Vagina (tissue), 2 donors: Measurements from ENCODE around the gene CNTD1. TPM values are rescaled to one million over a fixed set of nuclear protein-coding genes. Genes with fewer than 3 reads are reported as not detected.

Experiments used
- DNase-seq, 2 donors: peaks; one replicate each; pipeline ENCODE4 v3.0.0-alpha.2; 2017; ENCODE audit errors: extremely low spot score in 2 of 2
- H3K27ac ChIP-seq: fragments of 200-600 bp; sonication (generic); one replicate; pipeline ENCODE4 v1.5.1; 2019
- H3K27me3 ChIP-seq: fragments of 200-600 bp; sonication (generic); one replicate; pipeline ENCODE4 v1.5.1; 2019
- H3K36me3 ChIP-seq, 2 donors: fragments of 200-600 bp; sonication (generic); one replicate each; pipeline ENCODE4 v1.5.1; 2017 to 2019
- H3K4me1 ChIP-seq: fragments of 200-600 bp; sonication (generic); one replicate; pipeline ENCODE4 v1.5.1; 2019
- H3K4me3 ChIP-seq, 2 donors: fragments of 200-600 bp; sonication (generic); 1 replicate in 1 of 2; 2 replicates in 1 of 2; pipeline ENCODE4 v1.5.1; 2016 to 2019
- H3K9me3 ChIP-seq: fragments of 200-600 bp; sonication (generic); one replicate; pipeline ENCODE4 v1.5.1; 2019
- POLR2A ChIP-seq, 2 donors: fragments of 450-650 bp; IDR thresholded peaks; one replicate each; pipeline ENCODE4 v1.6.1; 2017; ENCODE audit warnings: antibody characterized with exemption in 2 of 2, mild to moderate bottlenecking in 2 of 2, moderate library complexity in 2 of 2
- POLR2AphosphoS5 ChIP-seq, 2 donors: sonication (generic); formaldehyde crosslinking; IDR thresholded peaks; one replicate each; pipeline ENCODE4 v1.9.0; 2017; ENCODE audit warnings: antibody characterized with exemption in 2 of 2, mild to moderate bottlenecking in 2 of 2, low read depth in 1 of 2; ENCODE audit not compliant: insufficient read depth in 1 of 2
- intact Hi-C: fragments of 100-400 bp; cut with DNase I; formaldehyde crosslinking; loops from one replicate; pipeline ENCODE4 v1.15.1; 2023
- total RNA-seq: library from RNA; depleted of rRNA; stranded (reverse); fragments of >200 nt; gene quantifications from one replicate; pipeline ENCODE4 v1.2.3, GENCODE V29; 2016
- TF ChIP-seq, protein P1 (sequence below), 3 experiments: fragments of 450-650 bp in 2 of 3; fragments of 200-600 bp in 1 of 3; sonication (generic) in 1 of 3; IDR thresholded peaks; one replicate each; pipeline ENCODE4 v1.5.1; 2017 to 2019; ENCODE audit warnings: antibody characterized with exemption in 3 of 3, mild to moderate bottlenecking in 2 of 3, moderate library complexity in 2 of 3

The CNTD1 gene
- total RNA-seq, 1 donor from 2014 or later: not detected

DNA sequence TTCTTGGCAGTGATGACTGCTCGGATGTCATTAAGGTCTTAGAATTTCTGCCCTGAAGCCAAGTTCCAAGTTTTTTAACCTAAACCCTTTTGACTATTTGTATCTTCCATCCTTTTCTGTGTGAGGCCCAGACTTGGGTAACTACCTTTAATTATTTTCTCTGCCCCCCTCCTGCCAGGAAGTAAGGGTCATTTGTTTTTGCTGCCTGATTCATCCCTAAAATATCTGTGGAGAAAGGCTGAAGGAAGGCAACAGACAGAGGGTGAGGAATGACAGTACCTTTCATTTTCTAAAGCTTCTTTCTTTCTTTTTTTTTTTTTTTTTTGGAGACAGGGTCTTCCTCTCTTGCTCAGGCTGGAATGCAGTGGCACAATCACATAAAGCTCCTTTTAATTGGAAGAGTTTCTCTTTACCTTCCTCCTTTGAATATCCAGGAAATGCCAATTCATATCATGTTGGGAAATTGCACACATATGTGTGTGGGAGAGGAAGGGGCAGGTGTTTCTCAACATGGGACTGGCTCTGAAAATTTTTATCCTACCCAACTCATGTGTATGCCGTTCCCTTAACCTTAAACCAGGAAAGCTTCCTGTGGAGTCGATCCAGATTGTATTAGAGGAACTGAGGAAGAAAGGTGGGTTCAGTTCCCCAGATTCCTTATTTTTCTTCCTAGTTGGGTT is 24.5 kb upstream of the CNTD1 start:
- TF ChIP-seq, protein P1, sequence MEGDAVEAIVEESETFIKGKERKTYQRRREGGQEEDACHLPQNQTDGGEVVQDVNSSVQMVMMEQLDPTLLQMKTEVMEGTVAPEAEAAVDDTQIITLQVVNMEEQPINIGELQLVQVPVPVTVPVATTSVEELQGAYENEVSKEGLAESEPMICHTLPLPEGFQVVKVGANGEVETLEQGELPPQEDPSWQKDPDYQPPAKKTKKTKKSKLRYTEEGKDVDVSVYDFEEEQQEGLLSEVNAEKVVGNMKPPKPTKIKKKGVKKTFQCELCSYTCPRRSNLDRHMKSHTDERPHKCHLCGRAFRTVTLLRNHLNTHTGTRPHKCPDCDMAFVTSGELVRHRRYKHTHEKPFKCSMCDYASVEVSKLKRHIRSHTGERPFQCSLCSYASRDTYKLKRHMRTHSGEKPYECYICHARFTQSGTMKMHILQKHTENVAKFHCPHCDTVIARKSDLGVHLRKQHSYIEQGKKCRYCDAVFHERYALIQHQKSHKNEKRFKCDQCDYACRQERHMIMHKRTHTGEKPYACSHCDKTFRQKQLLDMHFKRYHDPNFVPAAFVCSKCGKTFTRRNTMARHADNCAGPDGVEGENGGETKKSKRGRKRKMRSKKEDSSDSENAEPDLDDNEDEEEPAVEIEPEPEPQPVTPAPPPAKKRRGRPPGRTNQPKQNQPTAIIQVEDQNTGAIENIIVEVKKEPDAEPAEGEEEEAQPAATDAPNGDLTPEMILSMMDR (IDR thresholded peaks at IDR 0.05): no peak
- TF ChIP-seq POLR2A (IDR thresholded peaks at IDR 0.05) (no peak), POLR2AphosphoS5 (IDR thresholded peaks at IDR 0.05; ENCODE audit: insufficient read depth in 1 of 2, low read depth in 1 of 2) (no peak)
- DNase-seq: no peak
- Histone ChIP-seq H3K4me3 (peak overlapping the region; percentile 75 to 78), H3K4me1 (peaks cover 16% of the 10 kb centered on the region), H3K27ac (peak overlapping the region; percentile 85), H3K9me3 (no peaks in the 10 kb centered on the region), H3K27me3 (no peaks in the 10 kb centered on the region), H3K36me3 (peaks cover 0 to 31% of the 10 kb centered on the region in 2 donors)
- intact Hi-C loops: no loop called here

DNA sequence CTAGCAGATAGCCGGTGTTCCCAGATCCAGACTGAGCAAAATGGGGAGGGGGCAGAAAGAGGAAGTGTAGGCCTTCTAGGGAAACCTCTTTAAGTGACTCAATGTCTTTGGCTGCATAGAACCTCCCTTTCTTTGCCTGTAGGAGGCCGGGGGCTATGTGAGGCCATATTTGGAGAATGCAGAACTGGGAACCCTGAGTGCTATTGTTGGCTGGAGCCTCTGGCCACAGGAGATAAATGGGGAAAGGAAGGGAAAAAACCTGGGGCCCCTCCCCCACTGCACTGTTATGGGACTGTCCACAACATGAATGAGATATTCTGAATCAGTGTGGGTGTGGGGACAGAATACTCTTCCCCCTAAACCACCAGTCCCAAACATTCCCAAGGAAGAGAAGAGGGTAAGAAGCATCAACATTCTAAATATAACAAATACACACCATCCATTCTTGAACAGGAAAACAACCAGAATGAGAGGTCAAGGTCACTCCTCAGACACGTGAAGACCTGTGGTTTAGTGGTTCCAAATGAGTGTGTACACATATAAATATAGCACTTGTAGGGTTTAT is 23.0 kb upstream of the CNTD1 start:
- Histone ChIP-seq H3K4me3 (no peak overlapping the region), H3K27ac (no peak overlapping the region)
- intact Hi-C loops: no loop called here

DNA sequence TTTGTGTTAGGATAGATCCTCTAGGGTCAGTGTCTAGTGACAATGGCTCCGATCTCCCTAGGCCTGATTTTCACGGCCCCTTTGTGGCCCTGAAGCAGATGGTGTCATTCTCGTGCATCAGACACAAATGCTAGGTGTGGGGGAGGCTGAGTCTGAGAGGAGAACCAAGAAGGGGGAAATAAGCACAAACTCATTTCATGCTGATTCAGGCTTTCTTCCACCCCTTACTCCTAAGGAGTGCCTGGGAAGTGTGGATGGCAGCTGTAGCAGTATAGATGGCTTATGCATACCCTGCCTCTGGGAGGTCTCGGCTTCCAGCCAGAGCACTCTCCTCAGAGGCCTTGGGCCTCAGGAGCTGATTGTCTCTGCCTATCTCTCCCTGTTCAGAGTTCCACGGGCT is 20.1 kb upstream of the CNTD1 start:
- Histone ChIP-seq H3K27me3 (no peaks in the 10 kb centered on the region), H3K4me1 (peaks cover 26% of the 10 kb centered on the region), H3K36me3 (peaks cover 0 to 31% of the 10 kb centered on the region in 2 donors), H3K27ac (no peak overlapping the region), H3K9me3 (no peaks in the 10 kb centered on the region), H3K4me3 (no peak overlapping the region)
- TF ChIP-seq, protein P1 (IDR thresholded peaks at IDR 0.05): no peak
- no peak for TF ChIP-seq POLR2A (IDR thresholded peaks at IDR 0.05)
- TF ChIP-seq POLR2AphosphoS5 (IDR thresholded peaks at IDR 0.05; ENCODE audit: insufficient read depth in 1 of 2, low read depth in 1 of 2): no peak
- no peak for DNase-seq
- intact Hi-C loops: no loop called here

More for the DNA sequence above, 23.0 kb upstream of the CNTD1 start:
- Histone ChIP-seq H3K36me3 (peaks cover 0 to 31% of the 10 kb centered on the region in 2 donors), H3K4me1 (peaks cover 21% of the 10 kb centered on the region), H3K9me3 (no peaks in the 10 kb centered on the region), H3K27me3 (no peaks in the 10 kb centered on the region)
- no peak for DNase-seq
- TF ChIP-seq POLR2AphosphoS5 (IDR thresholded peaks at IDR 0.05; ENCODE audit: insufficient read depth in 1 of 2, low read depth in 1 of 2): no peak
- TF ChIP-seq, protein P1 (IDR thresholded peaks at IDR 0.05): no peak
- no peak for TF ChIP-seq POLR2A (IDR thresholded peaks at IDR 0.05)

DNA sequence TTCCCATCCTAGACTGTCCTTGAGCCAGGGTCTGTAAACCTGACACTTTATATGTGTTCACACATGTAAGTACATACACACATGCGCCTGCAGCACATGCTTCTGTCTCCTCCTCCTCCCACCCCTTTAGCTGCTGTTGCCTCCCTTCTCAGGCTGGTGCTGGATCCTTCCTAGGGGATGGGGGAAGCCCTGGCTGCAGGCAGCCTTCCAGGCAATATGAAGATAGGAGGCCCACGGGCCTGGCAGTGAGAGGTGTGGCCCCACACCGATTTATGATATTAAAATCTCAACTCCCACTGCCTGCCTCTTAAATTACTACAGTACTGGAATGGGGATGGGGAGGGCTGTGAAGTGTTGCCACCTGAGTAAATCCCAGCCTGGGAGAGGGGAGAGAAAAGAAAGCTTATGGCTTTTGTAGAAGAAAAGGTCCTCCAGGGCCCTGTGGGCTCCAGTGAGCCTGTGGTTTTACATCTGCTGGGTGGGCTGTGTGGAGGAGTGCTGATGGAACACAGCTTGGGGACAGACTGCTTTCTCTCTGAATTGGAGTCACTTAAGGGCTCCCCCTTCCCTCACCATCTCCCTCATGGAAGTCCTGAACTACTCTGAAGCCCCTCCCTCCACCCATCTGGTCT is 19.2 kb upstream of the CNTD1 start:
- no peak for DNase-seq
- peaks cover 0 to 31% of the 10 kb centered on the region in 2 donors for H3K36me3 ChIP-seq
- no peaks in the 10 kb centered on the region for H3K9me3 ChIP-seq
- TF ChIP-seq, protein P1 (IDR thresholded peaks at IDR 0.05): no peak
- TF ChIP-seq POLR2AphosphoS5 (IDR thresholded peaks at IDR 0.05; ENCODE audit: insufficient read depth in 1 of 2, low read depth in 1 of 2): no peak
- intact Hi-C loops: no loop called here
- no peaks in the 10 kb centered on the region for H3K27me3 ChIP-seq
- H3K4me1 ChIP-seq: peaks cover 19% of the 10 kb centered on the region
- no peak overlapping the region for H3K27ac ChIP-seq
- no peak overlapping the region for H3K4me3 ChIP-seq
